HG03565 (cell line): Measurements from ENCODE around the gene OTUB2.

Source experiments
- ATAC-seq: cut with Tn5 transposase; IDR thresholded peaks from one replicate; pipeline ENCODE4 v1.9.1; 2021; ENCODE audit warnings: mild to moderate bottlenecking, moderate library complexity; ENCODE audit not compliant: unreplicated experiment

The OTUB2 gene

GRCh38 chr14:94026173-94026888, at the start of gene OTUB2:
Gene OTUB2, plus strand, starts transcription at chr14:94026340. Its CDS starts 198 bp downstream, at chr14:94026538.
- peak; percentile 98 for ATAC-seq

GRCh38 chr14:93976477-93977057, 49.6 kb upstream of the OTUB2 start, which contains the start of gene ASB2:
Gene ASB2, minus strand, starts transcription at chr14:93976570. Its CDS starts 12,031 bp downstream, at chr14:93964539.
- no peak for ATAC-seq

- no peak for ATAC-seq
Measured at GRCh38 chr14:93977171-93977570, 49.0 kb upstream of the OTUB2 start.

- peak; percentile 38 for ATAC-seq
Measured at GRCh38 chr14:93977790-93978581, 48.2 kb upstream of the OTUB2 start.

- no peak for ATAC-seq
Measured at GRCh38 chr14:93978735-93979134, 47.4 kb upstream of the OTUB2 start.

GRCh38 chr14:93980456-93981201, 45.5 kb upstream of the OTUB2 start:
- ATAC-seq, result no peak

- ATAC-seq, result no peak
Measured at GRCh38 chr14:93981316-93982229, 44.6 kb upstream of the OTUB2 start.

- ATAC-seq, result no peak
Measured at GRCh38 chr14:93982230-93983007, 43.7 kb upstream of the OTUB2 start.

GRCh38 chr14:93984070-93984469, 42.1 kb upstream of the OTUB2 start:
- no peak for ATAC-seq

GRCh38 chr14:93984987-93985410, 41.1 kb upstream of the OTUB2 start:
- no peak for ATAC-seq

- ATAC-seq, result no peak
Measured at GRCh38 chr14:93986955-93987354, 39.2 kb upstream of the OTUB2 start.

- no peak for ATAC-seq
Measured at GRCh38 chr14:93987376-93987775, 38.8 kb upstream of the OTUB2 start.

GRCh38 chr14:93987815-93988476, 38.2 kb upstream of the OTUB2 start:
- ATAC-seq, result no peak

- peak; percentile 74 for ATAC-seq
Measured at GRCh38 chr14:93989939-93990338, 36.2 kb upstream of the OTUB2 start.

GRCh38 chr14:93991212-93991611, 34.9 kb upstream of the OTUB2 start:
- no peak for ATAC-seq

GRCh38 chr14:93991649-93992048, 34.5 kb upstream of the OTUB2 start:
- no peak for ATAC-seq

- ATAC-seq, result no peak
Measured at GRCh38 chr14:93993382-93993781, 32.8 kb upstream of the OTUB2 start.

- no peak for ATAC-seq
Measured at GRCh38 chr14:93994919-93995682, 31.0 kb upstream of the OTUB2 start.
